HEK293T (cell line): ENCODE measurements around the gene FGGY.

Experiments used
- CTCF ChIA-PET: fragments of 350-600 bp; formaldehyde crosslinking; extraction: SDS; loops from one replicate; lab custom pipeline; 2021; ENCODE audit warnings: antibody characterized with exemption, inconsistent platforms; lab: Yijun Ruan, JAX
- POLR2A ChIA-PET: fragments of 350-600 bp; formaldehyde crosslinking; extraction: SDS; loops from one replicate; lab custom pipeline; 2020; ENCODE audit warnings: antibody characterized with exemption, inconsistent platforms; lab: Yijun Ruan, JAX
- DNase-seq: peaks from one replicate; pipeline ENCODE4 v3.0.0; 2012; ENCODE audit warnings: mixed read lengths; ENCODE audit errors: extremely low spot score
- ARNT ChIP-seq: fragments of 450-650 bp; IDR thresholded peaks from 2 replicates; pipeline ENCODE4 v1.6.1; 2017; ENCODE audit warnings: mild to moderate bottlenecking
- BHLHE40 ChIP-seq: fragments of 450-650 bp; IDR thresholded peaks from 2 replicates; pipeline ENCODE4 v1.6.1; 2016; ENCODE audit warnings: mild to moderate bottlenecking, moderate library complexity, borderline replicate concordance
- CTBP1 ChIP-seq: fragments of 450-650 bp; IDR thresholded peaks from 2 replicates; pipeline ENCODE4 v1.6.1; 2016; ENCODE audit warnings: borderline replicate concordance
- ELF4 ChIP-seq: fragments of 450-650 bp; IDR thresholded peaks from 2 replicates; pipeline ENCODE4 v1.6.1; 2017; ENCODE audit warnings: antibody characterized with exemption
- FOXA1 ChIP-seq: fragments of 450-650 bp; IDR thresholded peaks from 2 replicates; pipeline ENCODE4 v1.6.1; 2016; ENCODE audit warnings: mild to moderate bottlenecking
- FOXK2 ChIP-seq: fragments of 450-650 bp; IDR thresholded peaks from 2 replicates; pipeline ENCODE4 v1.6.1; 2016; ENCODE audit warnings: mild to moderate bottlenecking
- FOXM1 ChIP-seq: fragments of 450-650 bp; IDR thresholded peaks from 2 replicates; pipeline ENCODE4 v1.6.1; 2017; ENCODE audit warnings: mild to moderate bottlenecking, borderline replicate concordance
- HDGF ChIP-seq: fragments of 450-650 bp; IDR thresholded peaks from 2 replicates; pipeline ENCODE4 v1.6.1; 2017; ENCODE audit warnings: antibody characterized with exemption, borderline replicate concordance
- L3MBTL2 ChIP-seq: fragments of 450-650 bp; conservative IDR thresholded peaks from 2 replicates; pipeline ENCODE4 v1.6.1; 2016; ENCODE audit warnings: mild to moderate bottlenecking
- LEF1 ChIP-seq: fragments of 450-650 bp; IDR thresholded peaks from 2 replicates; pipeline ENCODE4 v1.6.1; 2017; ENCODE audit warnings: mild to moderate bottlenecking, borderline replicate concordance
- NFRKB ChIP-seq: fragments of 450-650 bp; IDR thresholded peaks from 2 replicates; pipeline ENCODE4 v1.6.1; 2016; ENCODE audit warnings: mild to moderate bottlenecking, moderate library complexity
- SP1 ChIP-seq: fragments of 450-650 bp; IDR thresholded peaks from 2 replicates; pipeline ENCODE4 v1.6.1; 2017
- SUZ12 ChIP-seq: fragments of 450-650 bp; IDR thresholded peaks from 2 replicates; pipeline ENCODE4 v1.6.1; 2016; ENCODE audit warnings: mild to moderate bottlenecking
- TARDBP ChIP-seq: fragments of 450-650 bp; IDR thresholded peaks from 2 replicates; pipeline ENCODE4 v1.6.1; 2016
- ZNF384 ChIP-seq: fragments of 450-650 bp; IDR thresholded peaks from 2 replicates; pipeline ENCODE4 v1.6.1; 2016
- TF ChIP-seq, protein P1 (sequence below): fragments of 450-650 bp; IDR thresholded peaks from 2 replicates; pipeline ENCODE4 v1.6.1; 2016

The FGGY gene

DNA sequence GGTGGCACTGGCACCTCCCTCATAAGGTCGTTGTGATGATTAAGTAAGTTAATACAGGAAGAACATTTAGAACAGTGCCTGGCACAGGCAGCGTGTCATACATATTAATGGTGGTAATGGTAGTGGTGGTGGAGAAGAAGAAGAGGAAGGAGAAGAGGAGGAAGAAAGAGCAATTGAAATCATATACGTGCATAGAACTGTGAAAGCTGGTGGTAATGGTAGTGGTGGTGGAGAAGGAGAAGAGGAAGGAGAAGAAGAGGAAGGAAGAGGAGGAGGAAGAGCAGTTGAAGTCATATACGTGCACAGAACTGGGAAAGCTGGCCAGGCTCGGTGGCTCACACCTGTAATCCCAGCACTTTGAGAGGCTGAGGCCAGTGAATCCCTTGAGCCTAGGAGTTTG is 396.5 kb downstream of the FGGY start:
- TF ChIP-seq SUZ12: no peak
- TF ChIP-seq BHLHE40: no peak
- no peak for TF ChIP-seq TARDBP
- TF ChIP-seq ZNF384: no peak
- TF ChIP-seq HDGF: no peak
- TF ChIP-seq, protein P1, sequence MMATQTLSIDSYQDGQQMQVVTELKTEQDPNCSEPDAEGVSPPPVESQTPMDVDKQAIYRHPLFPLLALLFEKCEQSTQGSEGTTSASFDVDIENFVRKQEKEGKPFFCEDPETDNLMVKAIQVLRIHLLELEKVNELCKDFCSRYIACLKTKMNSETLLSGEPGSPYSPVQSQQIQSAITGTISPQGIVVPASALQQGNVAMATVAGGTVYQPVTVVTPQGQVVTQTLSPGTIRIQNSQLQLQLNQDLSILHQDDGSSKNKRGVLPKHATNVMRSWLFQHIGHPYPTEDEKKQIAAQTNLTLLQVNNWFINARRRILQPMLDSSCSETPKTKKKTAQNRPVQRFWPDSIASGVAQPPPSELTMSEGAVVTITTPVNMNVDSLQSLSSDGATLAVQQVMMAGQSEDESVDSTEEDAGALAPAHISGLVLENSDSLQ: no peak
- TF ChIP-seq SP1: no peak
- DNase-seq: no peak
- ChIA-PET CTCF (interaction anchor here (0.6 kb wide), 1 partner anchor 994 kb away, joined by 3 read pairs; the partner anchor contains the start of gene MYSM1), POLR2A (no interaction called here)

DNA sequence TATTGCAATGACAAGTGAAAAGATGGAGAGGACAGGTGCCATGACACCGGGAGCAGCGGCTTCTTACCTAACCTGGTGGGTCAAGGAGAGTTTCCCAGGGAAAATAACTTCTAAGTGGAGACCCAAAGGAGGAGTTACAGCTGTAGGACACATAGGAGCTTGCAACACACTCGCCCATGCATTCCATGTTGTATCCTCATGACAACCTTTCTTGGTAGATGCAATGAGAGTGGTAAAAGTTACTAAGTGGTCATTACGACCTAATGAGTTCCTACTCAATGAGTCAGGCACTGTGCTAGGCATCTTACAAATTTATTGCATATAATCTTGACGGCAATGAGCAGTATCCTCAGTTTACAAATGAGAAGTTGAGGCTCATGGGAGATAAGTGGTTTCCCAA is 398.4 kb downstream of the FGGY start:
- no peak for DNase-seq
- TF ChIP-seq L3MBTL2 (no peak), BHLHE40 (no peak), TARDBP (no peak), SUZ12 (no peak), ARNT (no peak), FOXA1 (no peak), ZNF384 (no peak), CTBP1 (no peak), FOXM1 (no peak), FOXK2 (no peak), HDGF (no peak), LEF1 (no peak), SP1 (no peak), ELF4 (no peak), NFRKB (no peak)
- TF ChIP-seq, protein P1: no peak
- POLR2A ChIA-PET: no interaction called here
- CTCF ChIA-PET: interaction anchor here (0.6 kb wide), 1 partner anchor 1000 kb away, joined by 7 read pairs; no protein-coding TSS in a partner anchor

DNA sequence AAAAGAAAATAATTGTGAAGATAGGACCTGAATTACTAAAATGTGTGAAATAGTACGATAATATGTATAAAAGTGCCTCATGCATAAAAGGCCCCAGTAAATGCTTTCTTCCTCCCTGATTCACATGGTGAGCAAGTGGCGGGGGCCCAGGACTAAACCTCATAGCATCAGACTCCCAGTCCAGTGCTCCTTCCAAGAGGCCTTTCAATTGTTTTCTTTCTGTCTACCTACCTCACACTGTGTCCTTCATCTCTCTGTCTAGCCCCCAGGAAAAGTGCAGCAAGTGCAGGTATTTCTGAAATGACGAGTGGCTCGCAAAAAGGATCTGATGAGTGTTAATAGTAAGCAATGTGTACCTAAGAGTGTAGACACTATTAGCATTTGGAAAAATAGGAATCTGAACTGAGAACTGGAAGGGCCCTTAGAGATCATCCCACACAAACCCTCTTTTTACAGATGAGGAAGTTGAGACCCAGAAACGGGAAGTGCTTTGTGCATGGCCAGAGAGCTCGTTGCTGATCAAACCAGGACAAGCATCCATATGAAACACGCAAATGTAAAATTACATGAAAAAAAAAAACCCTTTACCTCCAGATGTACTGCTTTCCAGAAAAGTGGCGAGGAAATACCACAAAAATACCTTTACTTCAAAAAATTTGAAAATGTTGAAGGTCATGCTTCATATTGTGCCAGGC is 399.7 kb downstream of the FGGY start:
- CTCF ChIA-PET: no interaction called here
- no peak for TF ChIP-seq ELF4
- TF ChIP-seq NFRKB: no peak
- no peak for TF ChIP-seq SP1
- TF ChIP-seq ZNF384: no peak
- TF ChIP-seq LEF1: no peak
- TF ChIP-seq FOXM1: no peak
- no peak for TF ChIP-seq L3MBTL2
- TF ChIP-seq FOXA1: no peak
- TF ChIP-seq ARNT: no peak
- no peak for TF ChIP-seq CTBP1
- no peak for TF ChIP-seq SUZ12
- TF ChIP-seq FOXK2: no peak
- no peak for TF ChIP-seq TARDBP
- TF ChIP-seq, protein P1: no peak
- POLR2A ChIA-PET: no interaction called here
- no peak for DNase-seq

DNA sequence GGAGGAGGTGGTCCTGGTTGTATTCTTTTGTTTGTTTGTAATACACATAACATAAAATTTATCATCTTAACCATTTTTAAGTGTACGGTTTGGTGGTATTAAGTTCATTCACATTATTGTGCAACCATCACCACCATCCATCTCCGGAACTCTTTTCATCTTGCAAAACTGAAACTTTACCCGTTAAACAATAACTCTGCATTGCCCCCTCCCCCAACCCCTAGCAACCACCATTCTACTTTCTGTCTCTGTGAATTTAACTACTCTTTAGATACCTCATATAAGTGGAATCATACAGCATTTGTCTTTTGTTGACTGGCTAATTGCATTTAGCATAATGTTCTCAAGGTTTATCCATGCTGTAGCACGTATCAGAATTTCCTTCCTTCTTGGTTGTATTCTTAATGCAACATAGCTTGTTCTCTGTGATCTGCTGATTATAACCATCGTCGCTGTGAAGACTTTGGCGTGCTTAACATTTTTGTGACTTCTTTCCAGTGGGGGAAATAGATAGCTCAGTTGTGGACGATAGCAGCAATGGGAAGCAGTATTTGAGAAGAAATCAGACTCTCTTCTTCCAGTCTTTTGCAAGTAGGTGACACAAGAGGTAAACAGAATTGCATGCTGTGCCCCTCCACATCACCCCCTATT is 400.4 kb downstream of the FGGY start:
- no peak for TF ChIP-seq NFRKB
- TF ChIP-seq ZNF384: no peak
- TF ChIP-seq SUZ12: no peak
- TF ChIP-seq HDGF: no peak
- TF ChIP-seq ARNT: no peak
- TF ChIP-seq, protein P1: no peak
- TF ChIP-seq SP1: no peak
- TF ChIP-seq CTBP1: no peak
- no peak for TF ChIP-seq L3MBTL2
- TF ChIP-seq BHLHE40: no peak
- no peak for TF ChIP-seq LEF1
- TF ChIP-seq FOXA1: no peak
- TF ChIP-seq FOXM1: no peak
- TF ChIP-seq TARDBP: no peak
- DNase-seq: no peak
- ChIA-PET POLR2A (no interaction called here), CTCF (no interaction called here)

DNA sequence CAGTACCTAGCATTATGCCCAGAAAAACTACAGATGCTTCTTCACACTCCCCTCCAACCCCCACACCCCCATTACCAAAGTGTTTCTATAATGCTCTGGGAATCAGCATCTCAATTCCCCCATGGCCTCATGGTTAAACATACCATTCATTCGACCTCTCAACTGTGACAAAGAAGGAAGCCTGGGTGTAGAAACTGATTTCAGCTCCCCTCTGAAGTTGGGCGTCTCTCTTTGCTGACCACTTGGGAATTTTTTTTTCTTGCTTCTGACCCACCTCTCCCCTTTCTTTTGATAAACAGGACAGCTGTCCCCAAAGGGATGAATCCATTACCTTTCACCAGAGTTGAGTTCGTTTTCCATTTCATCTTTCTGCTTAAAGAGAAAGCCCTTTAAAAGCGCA is 401.5 kb downstream of the FGGY start:
- TF ChIP-seq FOXA1 (no peak), ELF4 (no peak), L3MBTL2 (no peak), SUZ12 (no peak), SP1 (no peak), BHLHE40 (no peak), FOXM1 (no peak), NFRKB (no peak), HDGF (no peak), TARDBP (no peak)
- DNase-seq: no peak
- POLR2A ChIA-PET: interaction anchor here (1.1 kb wide), 1 partner anchor 915 kb away, joined by 5 read pairs; the partner anchor contains the start of gene JUN
- CTCF ChIA-PET: interaction anchor here (0.6 to 1.0 kb wide), 8 partner anchors 8 to 913 kb away, joined by 3 to 4 read pairs (median 4); no protein-coding TSS in a partner anchor
